ENCODE data around the gene LMNA. TPM values are rescaled to one million over a fixed set of nuclear protein-coding genes. Genes with fewer than 3 reads are reported as not detected.

Gene LMNA
- total RNA-seq, 1 donor: 694 TPM

DNA sequence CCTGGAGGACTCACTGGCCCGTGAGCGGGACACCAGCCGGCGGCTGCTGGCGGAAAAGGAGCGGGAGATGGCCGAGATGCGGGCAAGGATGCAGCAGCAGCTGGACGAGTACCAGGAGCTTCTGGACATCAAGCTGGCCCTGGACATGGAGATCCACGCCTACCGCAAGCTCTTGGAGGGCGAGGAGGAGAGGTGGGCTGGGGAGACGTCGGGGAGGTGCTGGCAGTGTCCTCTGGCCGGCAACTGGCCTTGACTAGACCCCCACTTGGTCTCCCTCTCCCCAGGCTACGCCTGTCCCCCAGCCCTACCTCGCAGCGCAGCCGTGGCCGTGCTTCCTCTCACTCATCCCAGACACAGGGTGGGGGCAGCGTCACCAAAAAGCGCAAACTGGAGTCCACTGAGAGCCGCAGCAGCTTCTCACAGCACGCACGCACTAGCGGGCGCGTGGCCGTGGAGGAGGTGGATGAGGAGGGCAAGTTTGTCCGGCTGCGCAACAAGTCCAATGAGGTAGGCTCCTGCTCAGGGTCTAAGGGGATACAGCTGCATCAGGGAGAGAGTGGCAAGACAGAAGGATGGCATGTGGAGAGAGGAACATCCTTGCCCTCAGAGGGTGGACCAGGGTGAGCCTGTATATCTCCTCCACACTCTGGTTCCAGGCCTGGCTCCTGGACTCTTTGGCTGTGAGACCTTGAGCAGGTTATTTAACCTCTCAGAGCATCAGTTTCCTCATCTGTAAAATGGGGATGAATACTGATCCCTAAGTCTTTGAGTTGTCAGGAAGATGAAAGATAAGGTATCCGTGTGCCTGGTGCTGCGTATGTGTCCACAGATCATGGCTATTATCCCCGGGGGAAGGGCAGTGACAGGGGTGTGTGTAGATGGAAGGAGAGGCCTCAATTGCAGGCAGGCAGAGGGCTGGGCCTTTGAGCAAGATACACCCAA is 21.7 kb downstream of the LMNA start:
- H3K4me3 ChIP-seq (ENCODE audit: low read depth, low read length): no peak overlapping the region
- DNase-seq (ENCODE audit: low read depth): no peak
- TF ChIP-seq, protein P1, sequence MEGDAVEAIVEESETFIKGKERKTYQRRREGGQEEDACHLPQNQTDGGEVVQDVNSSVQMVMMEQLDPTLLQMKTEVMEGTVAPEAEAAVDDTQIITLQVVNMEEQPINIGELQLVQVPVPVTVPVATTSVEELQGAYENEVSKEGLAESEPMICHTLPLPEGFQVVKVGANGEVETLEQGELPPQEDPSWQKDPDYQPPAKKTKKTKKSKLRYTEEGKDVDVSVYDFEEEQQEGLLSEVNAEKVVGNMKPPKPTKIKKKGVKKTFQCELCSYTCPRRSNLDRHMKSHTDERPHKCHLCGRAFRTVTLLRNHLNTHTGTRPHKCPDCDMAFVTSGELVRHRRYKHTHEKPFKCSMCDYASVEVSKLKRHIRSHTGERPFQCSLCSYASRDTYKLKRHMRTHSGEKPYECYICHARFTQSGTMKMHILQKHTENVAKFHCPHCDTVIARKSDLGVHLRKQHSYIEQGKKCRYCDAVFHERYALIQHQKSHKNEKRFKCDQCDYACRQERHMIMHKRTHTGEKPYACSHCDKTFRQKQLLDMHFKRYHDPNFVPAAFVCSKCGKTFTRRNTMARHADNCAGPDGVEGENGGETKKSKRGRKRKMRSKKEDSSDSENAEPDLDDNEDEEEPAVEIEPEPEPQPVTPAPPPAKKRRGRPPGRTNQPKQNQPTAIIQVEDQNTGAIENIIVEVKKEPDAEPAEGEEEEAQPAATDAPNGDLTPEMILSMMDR (IDR thresholded peaks at IDR 0.05; ENCODE audit: insufficient read depth, low read depth, low read length): no peak

DNA sequence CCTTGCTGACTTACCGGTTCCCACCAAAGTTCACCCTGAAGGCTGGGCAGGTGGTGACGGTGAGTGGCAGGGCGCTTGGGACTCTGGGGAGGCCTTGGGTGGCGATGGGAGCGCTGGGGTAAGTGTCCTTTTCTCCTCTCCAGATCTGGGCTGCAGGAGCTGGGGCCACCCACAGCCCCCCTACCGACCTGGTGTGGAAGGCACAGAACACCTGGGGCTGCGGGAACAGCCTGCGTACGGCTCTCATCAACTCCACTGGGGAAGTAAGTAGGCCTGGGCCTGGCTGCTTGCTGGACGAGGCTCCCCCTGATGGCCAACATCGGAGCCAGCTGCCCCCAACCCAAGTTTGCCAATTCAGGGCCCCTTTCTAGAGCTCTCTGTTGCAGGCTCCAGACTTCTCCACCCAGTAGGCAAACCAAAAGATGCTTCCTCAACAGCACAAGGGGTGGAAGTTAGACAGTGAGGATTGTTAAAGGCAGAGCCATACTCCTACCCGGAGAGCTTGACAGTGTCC is 22.5 kb downstream of the LMNA start:
- TF ChIP-seq, protein P1 (IDR thresholded peaks at IDR 0.05; ENCODE audit: insufficient read depth, low read depth, low read length): no peak
- no peak overlapping the region for H3K4me3 ChIP-seq (ENCODE audit: low read depth, low read length)
- DNase-seq (ENCODE audit: low read depth): no peak

DNA sequence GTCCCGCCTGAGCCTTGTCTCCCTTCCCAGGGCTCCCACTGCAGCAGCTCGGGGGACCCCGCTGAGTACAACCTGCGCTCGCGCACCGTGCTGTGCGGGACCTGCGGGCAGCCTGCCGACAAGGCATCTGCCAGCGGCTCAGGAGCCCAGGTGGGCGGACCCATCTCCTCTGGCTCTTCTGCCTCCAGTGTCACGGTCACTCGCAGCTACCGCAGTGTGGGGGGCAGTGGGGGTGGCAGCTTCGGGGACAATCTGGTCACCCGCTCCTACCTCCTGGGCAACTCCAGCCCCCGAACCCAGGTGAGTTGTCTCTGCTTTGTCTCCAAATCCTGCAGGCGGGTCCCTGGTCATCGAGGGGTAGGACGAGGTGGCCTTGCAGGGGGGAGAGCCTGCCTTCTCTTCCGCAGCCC is 24.0 kb downstream of the LMNA start:
- DNase-seq (ENCODE audit: low read depth): no peak
- TF ChIP-seq, protein P1 (IDR thresholded peaks at IDR 0.05; ENCODE audit: insufficient read depth, low read depth, low read length): no peak
- H3K4me3 ChIP-seq (ENCODE audit: low read depth, low read length): no peak overlapping the region

DNA sequence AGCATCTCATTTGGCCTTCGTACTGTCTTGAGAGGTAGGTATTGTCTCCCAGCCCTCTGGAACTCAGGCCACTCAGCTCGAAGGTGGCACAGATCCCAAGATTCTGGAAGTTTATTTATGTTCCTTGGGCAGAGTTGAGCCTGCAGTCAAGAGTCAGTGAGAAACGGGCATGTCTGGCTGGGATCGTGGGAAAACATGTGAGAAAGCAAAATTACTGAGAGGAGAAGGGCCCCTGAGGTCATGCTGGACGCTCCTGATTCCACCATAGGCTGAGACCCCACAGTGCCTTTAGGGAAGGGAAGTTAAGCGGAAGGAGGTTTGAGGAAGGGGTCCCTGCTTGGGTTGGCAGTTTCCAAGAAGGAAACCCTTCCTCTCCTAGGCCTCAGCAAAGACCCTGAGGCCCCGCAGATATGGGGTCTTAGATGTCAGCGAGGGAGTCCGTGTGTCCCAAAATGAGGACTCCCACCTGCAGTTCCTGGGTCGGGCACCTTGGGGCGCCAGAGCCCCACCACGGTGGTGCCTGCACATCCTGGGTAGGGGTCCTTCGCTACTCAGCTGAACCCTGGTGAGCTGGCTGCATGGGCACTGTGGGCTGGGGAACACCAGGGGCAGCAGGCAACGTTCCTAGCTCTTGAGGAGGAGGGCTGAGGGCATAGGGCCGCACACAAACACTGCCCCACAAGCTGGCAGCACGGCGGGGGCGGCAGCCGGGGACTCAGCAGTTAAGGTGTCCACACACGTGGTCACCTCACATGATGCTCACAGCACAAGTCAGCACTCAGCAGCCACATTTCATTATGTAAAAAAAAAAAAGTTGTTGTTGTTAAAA is 26.6 kb downstream of the LMNA start:
- TF ChIP-seq, protein P1 (IDR thresholded peaks at IDR 0.05; ENCODE audit: insufficient read depth, low read depth, low read length): peak; percentile 72
- H3K4me3 ChIP-seq (ENCODE audit: low read depth, low read length): no peak overlapping the region
- peak; percentile 43 for DNase-seq (ENCODE audit: low read depth)

DNA sequence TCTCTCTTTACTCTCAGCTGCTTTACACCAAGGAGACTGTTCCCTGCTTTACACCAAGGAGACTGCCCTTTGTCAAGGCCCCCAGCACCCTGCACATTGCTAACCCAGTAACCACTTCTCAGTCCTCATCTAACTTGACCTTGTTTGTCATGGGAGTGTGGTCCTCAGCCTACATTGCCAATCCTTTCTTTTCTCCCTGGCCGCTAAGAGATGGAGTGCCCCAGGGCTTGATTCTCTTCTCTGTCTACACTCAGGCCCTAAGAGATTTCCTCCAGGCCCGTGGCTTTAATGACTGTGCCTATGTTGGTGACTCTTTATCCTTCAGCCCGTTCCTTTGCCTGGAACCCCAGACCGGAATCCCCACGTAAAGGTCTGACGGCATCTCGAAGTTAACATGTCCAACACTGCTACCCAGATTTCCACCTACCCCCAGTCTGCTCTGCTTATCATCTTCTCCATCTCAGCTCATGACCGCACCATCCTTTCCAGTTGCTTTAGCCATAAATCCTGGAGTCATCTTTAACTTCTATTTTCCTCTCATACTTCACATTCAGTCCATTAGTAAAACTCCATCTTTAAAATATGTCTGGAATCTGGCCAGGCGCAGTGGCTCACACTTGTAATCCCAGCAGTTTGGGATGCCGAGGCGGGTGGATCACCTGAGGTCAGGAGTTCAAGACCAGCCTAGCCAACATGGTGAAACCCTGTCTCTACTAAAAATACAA is 29.4 kb downstream of the LMNA start:
- TF ChIP-seq, protein P1 (IDR thresholded peaks at IDR 0.05; ENCODE audit: insufficient read depth, low read depth, low read length): no peak
- peak; percentile 70 for DNase-seq (ENCODE audit: low read depth)
- no peak overlapping the region for H3K4me3 ChIP-seq (ENCODE audit: low read depth, low read length)

DNA sequence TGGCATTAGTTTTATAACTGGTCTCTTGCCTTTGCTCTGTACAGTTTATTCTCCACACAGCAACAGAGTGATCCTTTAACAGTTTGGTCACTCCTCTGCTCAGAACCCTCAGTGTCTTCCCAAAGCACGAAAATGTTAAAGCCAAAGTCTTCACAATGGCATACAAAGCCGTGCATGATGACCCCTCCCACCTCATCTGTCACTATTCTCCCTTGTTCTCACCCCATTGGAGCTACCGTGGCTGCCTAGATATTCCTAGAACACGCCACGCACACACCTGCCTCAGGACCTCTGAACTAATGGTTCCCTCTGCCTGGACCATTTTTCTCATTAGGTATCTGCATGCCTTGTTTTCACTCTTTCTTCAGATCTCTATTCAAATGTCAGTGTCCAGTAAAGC is 30.2 kb downstream of the LMNA start:
- H3K4me3 ChIP-seq (ENCODE audit: low read depth, low read length): no peak overlapping the region
- TF ChIP-seq, protein P1 (IDR thresholded peaks at IDR 0.05; ENCODE audit: insufficient read depth, low read depth, low read length): no peak
- DNase-seq (ENCODE audit: low read depth): no peak
